Left ventricle myocardium superior (tissue), 1 donor: ENCODE data around the gene GIMAP5. TPM values are rescaled to one million over a fixed set of nuclear protein-coding genes. Genes with fewer than 3 reads are reported as not detected.

ENCODE experiments used
- ATAC-seq: fragments of 200-7000 bp; cut with Tn5 transposase; one replicate; pipeline ENCODE4 v1.9.1; 2020; ENCODE audit warnings: mild to moderate bottlenecking, moderate library complexity
- DNase-seq: peaks from one replicate; pipeline ENCODE4 v3.0.0-alpha.2; 2020
- intact Hi-C: fragments of 100-400 bp; cut with micrococcal nuclease; formaldehyde crosslinking; loops from one replicate; pipeline ENCODE4 v1.11.0; 2022
- total RNA-seq: library from RNA; stranded (reverse); fragmentation: NEBNext Ultra II Directional; extraction: Animal tissue kit (Norgen Biotek cat#: 25700); gene quantifications from one replicate; pipeline ENCODE4 v1.2.1, GENCODE V29; 2021
- donor health status: DM: no; HTN: yes; CAD: no; lungs with severe emphysema.

Gene GIMAP5
- total RNA-seq, 1 donor from 2014 or later: 9.8 TPM

DNA sequence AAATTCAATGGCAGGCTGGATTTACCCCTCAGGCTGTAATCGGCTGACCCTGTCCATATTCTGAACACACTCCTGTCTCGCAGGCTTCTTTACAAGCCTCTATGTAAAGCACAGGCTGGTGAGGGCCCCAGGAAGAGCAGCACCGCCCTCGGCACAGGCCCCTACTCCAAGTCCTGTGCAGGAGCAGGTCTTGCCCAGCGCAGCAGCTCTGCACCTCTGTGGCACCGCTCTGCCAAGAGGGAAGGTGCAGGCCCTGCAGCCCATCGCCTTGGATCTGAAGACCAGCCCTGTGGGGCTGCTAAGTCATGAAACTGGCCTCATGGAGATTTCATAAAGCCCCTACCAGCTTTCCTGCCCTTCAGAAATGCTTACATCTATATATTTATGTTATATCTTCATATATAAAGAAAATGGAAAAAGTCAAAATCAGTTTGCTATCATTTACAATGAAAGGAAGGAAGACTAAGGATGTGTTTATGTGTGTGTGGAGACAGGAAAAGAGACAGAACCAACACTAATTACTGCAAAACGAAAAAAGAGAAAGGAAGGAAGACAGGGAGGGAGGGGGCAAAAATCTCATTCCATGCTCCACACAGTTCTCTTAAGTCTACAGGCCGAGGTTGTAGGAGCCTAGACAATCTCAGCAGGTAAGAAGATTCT is 53.3 kb downstream of the GIMAP5 start:
- DNase-seq: no peak
- intact Hi-C loops: no loop called here
- ATAC-seq: no peak

DNA sequence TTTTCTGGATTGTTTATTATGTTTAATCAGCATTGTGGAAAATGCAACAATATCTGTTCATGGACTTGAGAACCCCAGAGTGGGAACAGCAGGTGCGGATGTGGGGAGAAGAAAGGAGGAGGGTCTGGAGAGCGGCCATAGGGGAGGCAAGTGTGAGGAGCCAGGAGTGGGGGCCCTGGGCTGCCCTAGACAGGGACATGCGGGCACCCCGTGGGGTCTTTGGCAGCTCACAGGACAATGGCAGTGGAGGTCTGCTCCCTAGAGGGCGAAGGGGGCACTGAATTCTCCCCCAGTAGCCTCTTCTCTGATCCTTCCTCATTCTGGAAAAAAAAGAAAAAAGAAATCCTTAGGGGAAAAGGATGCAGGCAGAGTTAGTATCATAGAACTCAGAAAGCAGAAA is 54.1 kb downstream of the GIMAP5 start:
- ATAC-seq (no peak), DNase-seq (no peak)
- intact Hi-C loops: no loop called here

- intact Hi-C loops: no loop called here
- ATAC-seq: no peak
- no peak for DNase-seq
These were observed 54.7 kb downstream of the GIMAP5 start for GRCh38 chr7:150791746-150792452.

Other genes starting within 250 kb of the GIMAP5 start
- gene GIMAP7, start 222.5 kb upstream of the GIMAP5 start, total RNA-seq: 24.1 TPM
- 40.2 TPM for gene GIMAP4, start 170.0 kb upstream of the GIMAP5 start, total RNA-seq
- gene GIMAP6, start 105.0 kb upstream of the GIMAP5 start, total RNA-seq: 31.5 TPM
- gene GIMAP2, start 51.7 kb upstream of the GIMAP5 start, total RNA-seq: 6.9 TPM
- gene GIMAP1, start 20.8 kb upstream of the GIMAP5 start, total RNA-seq: 6.7 TPM
- 45.2 TPM for gene TMEM176B, start 62.9 kb downstream of the GIMAP5 start, total RNA-seq
- gene TMEM176A, start 63.4 kb downstream of the GIMAP5 start, total RNA-seq: 30.1 TPM
- 0.17 TPM for gene AOC1, start 115.1 kb downstream of the GIMAP5 start, total RNA-seq
- 107 TPM for gene KCNH2, start 240.9 kb downstream of the GIMAP5 start, total RNA-seq